HepG2 (cell line): ENCODE measurements around the gene DGCR2. TPM values are rescaled to one million over a fixed set of nuclear protein-coding genes. Genes with fewer than 3 reads are reported as not detected.
A peak's percentile ranks its signal among the peaks of the same experiment; 100 is the strongest.

ENCODE experiments used
- CBX1 ChIP-seq: IDR thresholded peaks from one replicate; pipeline ENCODE4 v1.6.1; 2016; ENCODE audit warnings: antibody characterized with exemption, low read depth
- FOXO1 ChIP-seq: sonication (generic); formaldehyde crosslinking; IDR thresholded peaks from 2 replicates; pipeline ENCODE4 v1.4.0; 2020; ENCODE audit warnings: missing genetic modification reagents
- IRX3 ChIP-seq: sonication (generic); formaldehyde crosslinking; IDR thresholded peaks from 2 replicates; pipeline ENCODE4 v1.8.1; 2023; ENCODE audit warnings: mild to moderate bottlenecking, low read depth, missing genetic modification reagents, borderline replicate concordance
- MTF1 ChIP-seq: sonication (generic); formaldehyde crosslinking; IDR thresholded peaks from 2 replicates; pipeline ENCODE4 v1.5.0; 2020; ENCODE audit warnings: missing genetic modification reagents
- MZF1 ChIP-seq: sonication (generic); formaldehyde crosslinking; IDR thresholded peaks from 2 replicates; pipeline ENCODE4 v1.8.1; 2023; ENCODE audit warnings: mild to moderate bottlenecking, missing genetic modification reagents, borderline replicate concordance
- NFE2L2 ChIP-seq: fragments of 150-350 bp; IDR thresholded peaks from 2 replicates; pipeline ENCODE4 v1.6.1; 2014; ENCODE audit warnings: low read length
- NFKB2 ChIP-seq: sonication (generic); formaldehyde crosslinking; IDR thresholded peaks from 2 replicates; pipeline ENCODE4 v1.4.0; 2020; ENCODE audit warnings: missing genetic modification reagents, borderline replicate concordance
- NR2F6 ChIP-seq, 2 experiments: IDR thresholded peaks; 2 replicates each; pipeline ENCODE4 v1.6.1; 2016; ENCODE audit warnings: antibody characterized with exemption in 1 of 2, mild to moderate bottlenecking in 1 of 2
- PRDM10 ChIP-seq: sonication (generic); formaldehyde crosslinking; IDR thresholded peaks from 2 replicates; pipeline ENCODE4 v1.4.0; 2020; ENCODE audit warnings: low read depth, missing genetic modification reagents
- SOX5 ChIP-seq: IDR thresholded peaks from 2 replicates; pipeline ENCODE4 v1.6.1; 2016; ENCODE audit warnings: borderline replicate concordance
- SUZ12 ChIP-seq: fragments of 150-350 bp; IDR thresholded peaks from 2 replicates; pipeline ENCODE4 v1.6.1; 2014; ENCODE audit warnings: low read depth, low read length
- YY1 ChIP-seq: IDR thresholded peaks from 2 replicates; pipeline ENCODE4 v1.6.1; 2011; ENCODE audit warnings: low read length, low read depth, moderate library complexity, mild to moderate bottlenecking; ENCODE audit not compliant: insufficient read depth, insufficient replicate concordance
- ZBTB26 ChIP-seq: IDR thresholded peaks from 2 replicates; pipeline ENCODE4 v1.6.1; 2016; ENCODE audit warnings: missing compliant biosample characterization, missing genetic modification reagents, borderline replicate concordance
- ZNF24 ChIP-seq: fragments of 450-650 bp; IDR thresholded peaks from 2 replicates; pipeline ENCODE4 v1.6.1; 2017; ENCODE audit warnings: antibody characterized with exemption, mild to moderate bottlenecking
- ZNF501 ChIP-seq: sonication (generic); formaldehyde crosslinking; IDR thresholded peaks from 2 replicates; pipeline ENCODE4 v1.5.1; 2020; ENCODE audit warnings: mild to moderate bottlenecking, moderate library complexity, missing genetic modification reagents
- ZNF788 ChIP-seq: sonication (generic); formaldehyde crosslinking; IDR thresholded peaks from 2 replicates; pipeline ENCODE4 v1.5.0; 2020; ENCODE audit warnings: mild to moderate bottlenecking, missing genetic modification reagents, borderline replicate concordance
- ZSCAN29 ChIP-seq: sonication (generic); formaldehyde crosslinking; conservative IDR thresholded peaks from 2 replicates; pipeline ENCODE4 v1.4.0; 2020; ENCODE audit warnings: mild to moderate bottlenecking, missing genetic modification reagents
- polyA plus RNA-seq, 8 experiments: library from polyadenylated mRNA; depleted of rRNA in 3 of 8; stranded (reverse) in 7 of 8; unstranded in 1 of 8; fragments of >200 nt; fragmentation: Illumina TruSeq in 4 of 8; extraction: Trizol in 4 of 8; gene quantifications; 2 replicates each; pipeline versions ENCODE4 v1.2.1 to v1.2.3, GENCODE V29; 2011 to 2016; ENCODE audit warnings: low read depth in 4 of 8, missing spikeins in 1 of 8, mixed read lengths in 1 of 8; ENCODE audit not compliant: insufficient read depth in 1 of 8
- total RNA-seq, 5 experiments: library from RNA; depleted of rRNA; stranded (reverse); fragments of >200 nt; fragmentation: Illumina TruSeq; extraction: Trizol; gene quantifications; 2 replicates each; pipeline ENCODE4 v1.2.3, GENCODE V29; 2016; ENCODE audit warnings: low read depth in 1 of 5
- TF ChIP-seq, protein P1 (sequence below): sonication (generic); formaldehyde crosslinking; IDR thresholded peaks from 2 replicates; pipeline ENCODE4 v1.9.0; 2021; ENCODE audit warnings: mild to moderate bottlenecking, missing genetic modification reagents

DGCR2 gene
- total and polyA plus RNA-seq, 2 of the 13 experiments (the other 11 are each of a cell fraction or from before 2014, with no cell fraction given): 23.1 to 35.3 TPM

- TF ChIP-seq, protein P1, sequence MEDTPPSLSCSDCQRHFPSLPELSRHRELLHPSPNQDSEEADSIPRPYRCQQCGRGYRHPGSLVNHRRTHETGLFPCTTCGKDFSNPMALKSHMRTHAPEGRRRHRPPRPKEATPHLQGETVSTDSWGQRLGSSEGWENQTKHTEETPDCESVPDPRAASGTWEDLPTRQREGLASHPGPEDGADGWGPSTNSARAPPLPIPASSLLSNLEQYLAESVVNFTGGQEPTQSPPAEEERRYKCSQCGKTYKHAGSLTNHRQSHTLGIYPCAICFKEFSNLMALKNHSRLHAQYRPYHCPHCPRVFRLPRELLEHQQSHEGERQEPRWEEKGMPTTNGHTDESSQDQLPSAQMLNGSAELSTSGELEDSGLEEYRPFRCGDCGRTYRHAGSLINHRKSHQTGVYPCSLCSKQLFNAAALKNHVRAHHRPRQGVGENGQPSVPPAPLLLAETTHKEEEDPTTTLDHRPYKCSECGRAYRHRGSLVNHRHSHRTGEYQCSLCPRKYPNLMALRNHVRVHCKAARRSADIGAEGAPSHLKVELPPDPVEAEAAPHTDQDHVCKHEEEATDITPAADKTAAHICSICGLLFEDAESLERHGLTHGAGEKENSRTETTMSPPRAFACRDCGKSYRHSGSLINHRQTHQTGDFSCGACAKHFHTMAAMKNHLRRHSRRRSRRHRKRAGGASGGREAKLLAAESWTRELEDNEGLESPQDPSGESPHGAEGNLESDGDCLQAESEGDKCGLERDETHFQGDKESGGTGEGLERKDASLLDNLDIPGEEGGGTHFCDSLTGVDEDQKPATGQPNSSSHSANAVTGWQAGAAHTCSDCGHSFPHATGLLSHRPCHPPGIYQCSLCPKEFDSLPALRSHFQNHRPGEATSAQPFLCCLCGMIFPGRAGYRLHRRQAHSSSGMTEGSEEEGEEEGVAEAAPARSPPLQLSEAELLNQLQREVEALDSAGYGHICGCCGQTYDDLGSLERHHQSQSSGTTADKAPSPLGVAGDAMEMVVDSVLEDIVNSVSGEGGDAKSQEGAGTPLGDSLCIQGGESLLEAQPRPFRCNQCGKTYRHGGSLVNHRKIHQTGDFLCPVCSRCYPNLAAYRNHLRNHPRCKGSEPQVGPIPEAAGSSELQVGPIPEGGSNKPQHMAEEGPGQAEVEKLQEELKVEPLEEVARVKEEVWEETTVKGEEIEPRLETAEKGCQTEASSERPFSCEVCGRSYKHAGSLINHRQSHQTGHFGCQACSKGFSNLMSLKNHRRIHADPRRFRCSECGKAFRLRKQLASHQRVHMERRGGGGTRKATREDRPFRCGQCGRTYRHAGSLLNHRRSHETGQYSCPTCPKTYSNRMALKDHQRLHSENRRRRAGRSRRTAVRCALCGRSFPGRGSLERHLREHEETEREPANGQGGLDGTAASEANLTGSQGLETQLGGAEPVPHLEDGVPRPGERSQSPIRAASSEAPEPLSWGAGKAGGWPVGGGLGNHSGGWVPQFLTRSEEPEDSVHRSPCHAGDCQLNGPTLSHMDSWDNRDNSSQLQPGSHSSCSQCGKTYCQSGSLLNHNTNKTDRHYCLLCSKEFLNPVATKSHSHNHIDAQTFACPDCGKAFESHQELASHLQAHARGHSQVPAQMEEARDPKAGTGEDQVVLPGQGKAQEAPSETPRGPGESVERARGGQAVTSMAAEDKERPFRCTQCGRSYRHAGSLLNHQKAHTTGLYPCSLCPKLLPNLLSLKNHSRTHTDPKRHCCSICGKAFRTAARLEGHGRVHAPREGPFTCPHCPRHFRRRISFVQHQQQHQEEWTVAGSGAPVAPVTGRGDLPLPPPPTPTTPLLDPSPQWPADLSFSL (CRISPR knock-in tag): no peak
- TF ChIP-seq MTF1 (CRISPR knock-in tag) (no peak), ZSCAN29 (no peak), NR2F6 (IDR thresholded peaks at IDR 0.05) (no peak), NR2F6 (CRISPR knock-in tag; IDR thresholded peaks at IDR 0.05) (peak; percentile 53; the same call in 1 of the 2 replicates), PRDM10 (no peak), CBX1 (no peak), ZNF788 (no peak), IRX3 (CRISPR knock-in tag) (no peak), ZNF24 (no peak), SUZ12 (no peak), FOXO1 (CRISPR knock-in tag) (no peak; the same call in 1 of the 2 replicates), SOX5 (CRISPR knock-in tag) (peak; percentile 53; the same call in 1 of the 2 replicates), MZF1 (CRISPR knock-in tag) (no peak), NFKB2 (CRISPR knock-in tag) (no peak), ZBTB26 (CRISPR knock-in tag) (no peak), YY1 (no peak), NFE2L2 (no peak), ZNF501 (CRISPR knock-in tag) (no peak)
Measured at GRCh38 chr22:19109198-19110063, 12.8 kb downstream of the DGCR2 start (continued).
